ENCODE measurements around the gene MUC13. TPM values are rescaled to one million over a fixed set of nuclear protein-coding genes. Genes with fewer than 3 reads are reported as not detected.

The MUC13 gene
- total and polyA plus RNA-seq, 2 donors from 2014 or later: 1.9 to 6.4 TPM

DNA sequence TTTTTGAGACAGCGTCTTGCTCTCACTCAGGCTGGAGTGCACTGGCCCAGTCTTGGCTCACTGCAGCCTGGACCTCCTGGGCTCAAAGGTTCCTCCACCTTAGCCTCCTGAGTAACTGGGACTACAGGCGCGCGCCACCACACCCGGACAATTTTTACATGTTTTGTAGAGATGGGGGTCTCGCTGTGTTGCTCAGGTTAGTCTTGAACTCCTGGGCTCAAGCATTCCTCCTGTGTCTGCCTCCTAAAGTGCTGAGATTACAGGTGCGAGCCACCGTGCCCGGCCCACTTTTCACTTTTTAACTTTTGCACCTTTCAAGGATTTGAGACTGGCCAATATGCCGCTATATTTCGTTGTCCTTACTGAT lies 46.6 kb downstream of the MUC13 start:
- no peaks in the 10 kb centered on the region for H3K27me3 ChIP-seq (ENCODE audit: control insufficient read depth, insufficient read depth, low read length)
- H3K36me3 ChIP-seq (ENCODE audit: control insufficient read depth in 2 of 3, insufficient read depth in 3 of 3, low read length in 3 of 3): no peaks in the 10 kb centered on the region
- DNase-seq (peak in 1 of 5 donors; percentile 49), FAIRE-seq (no peak)
- peak overlapping the region in 1 of 2 donors; percentile 83 for H3K27ac ChIP-seq (ENCODE audit: low read depth in 2 of 2, low read length in 2 of 2)
- TF ChIP-seq, protein P1, sequence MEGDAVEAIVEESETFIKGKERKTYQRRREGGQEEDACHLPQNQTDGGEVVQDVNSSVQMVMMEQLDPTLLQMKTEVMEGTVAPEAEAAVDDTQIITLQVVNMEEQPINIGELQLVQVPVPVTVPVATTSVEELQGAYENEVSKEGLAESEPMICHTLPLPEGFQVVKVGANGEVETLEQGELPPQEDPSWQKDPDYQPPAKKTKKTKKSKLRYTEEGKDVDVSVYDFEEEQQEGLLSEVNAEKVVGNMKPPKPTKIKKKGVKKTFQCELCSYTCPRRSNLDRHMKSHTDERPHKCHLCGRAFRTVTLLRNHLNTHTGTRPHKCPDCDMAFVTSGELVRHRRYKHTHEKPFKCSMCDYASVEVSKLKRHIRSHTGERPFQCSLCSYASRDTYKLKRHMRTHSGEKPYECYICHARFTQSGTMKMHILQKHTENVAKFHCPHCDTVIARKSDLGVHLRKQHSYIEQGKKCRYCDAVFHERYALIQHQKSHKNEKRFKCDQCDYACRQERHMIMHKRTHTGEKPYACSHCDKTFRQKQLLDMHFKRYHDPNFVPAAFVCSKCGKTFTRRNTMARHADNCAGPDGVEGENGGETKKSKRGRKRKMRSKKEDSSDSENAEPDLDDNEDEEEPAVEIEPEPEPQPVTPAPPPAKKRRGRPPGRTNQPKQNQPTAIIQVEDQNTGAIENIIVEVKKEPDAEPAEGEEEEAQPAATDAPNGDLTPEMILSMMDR (IDR thresholded peaks at IDR 0.05; ENCODE audit: borderline replicate concordance, extremely low read depth, insufficient read depth): no peak
- intact Hi-C loops (cut with DNase I): no loop called here
- H3K9me3 ChIP-seq (ENCODE audit: control insufficient read depth in 2 of 3, insufficient read depth in 1 of 3, low read length in 3 of 3): no peaks in the 10 kb centered on the region
- peaks cover 0 to 5% (median 2%) of the 10 kb centered on the region in 3 donors for H3K4me1 ChIP-seq (ENCODE audit: control insufficient read depth in 2 of 3, insufficient read depth in 2 of 3, low read depth in 1 of 3, low read length in 3 of 3)
- peak overlapping the region; percentile 48 to 67 (median 50) for H3K4me3 ChIP-seq (ENCODE audit: low read length in 3 of 3)
- peak overlapping the region in 2 of 3 donors; percentile 61 to 69 for H3K9ac ChIP-seq (ENCODE audit: low read length in 3 of 3)

DNA sequence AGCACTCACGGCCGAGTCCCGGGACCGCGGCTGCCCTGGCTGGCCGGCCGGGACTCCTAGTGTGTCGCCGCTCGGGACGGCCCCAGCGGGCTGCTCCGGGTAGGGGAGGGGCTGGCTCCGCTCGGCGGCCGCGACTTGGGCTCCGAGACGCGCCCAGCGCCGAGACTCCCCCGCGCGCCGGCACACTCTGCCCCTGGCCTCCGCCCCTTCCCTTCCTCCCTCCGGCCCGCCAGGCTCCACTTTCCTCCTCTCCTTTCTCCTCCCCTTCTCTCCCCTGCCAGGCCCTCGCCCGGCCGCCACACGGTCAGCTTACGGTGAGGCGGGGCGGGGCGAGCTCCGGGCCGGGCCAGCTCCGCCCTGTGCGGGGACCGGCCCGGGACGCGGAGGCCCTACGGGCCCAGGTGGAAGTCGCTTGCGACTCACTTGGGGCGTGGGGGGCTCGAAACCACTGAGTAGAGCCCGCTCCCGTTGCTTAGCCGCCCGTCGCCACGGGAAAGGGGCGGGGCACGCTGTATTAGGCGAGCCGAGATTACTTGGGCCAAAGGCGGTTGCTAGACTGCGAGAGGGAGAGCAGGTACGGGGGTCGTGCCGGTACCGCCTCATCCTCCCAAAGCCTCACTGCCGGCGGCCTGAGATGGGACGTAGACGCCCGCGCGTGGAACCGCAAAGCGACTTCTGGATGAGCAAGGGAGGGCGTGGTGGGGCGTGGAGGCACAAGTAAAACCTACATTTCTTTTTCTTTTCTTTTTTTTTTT lies 47.2 kb downstream of the MUC13 start, which contains the start of gene ITGB5:
TSS of gene ITGB5 (minus strand) at position 189 of the 755 bp plus-strand sequence. CDS start 365 bp downstream, outside the sequence.
- H3K36me3 ChIP-seq (ENCODE audit: control insufficient read depth in 2 of 3, insufficient read depth in 3 of 3, low read length in 3 of 3): no peaks in the 10 kb centered on the region
- TF ChIP-seq, protein P1 (IDR thresholded peaks at IDR 0.05; ENCODE audit: borderline replicate concordance, extremely low read depth, insufficient read depth): no peak
- no peaks in the 10 kb centered on the region for H3K27me3 ChIP-seq (ENCODE audit: control insufficient read depth, insufficient read depth, low read length)
- peak within 1 kb of the TSS; percentile 18 to 69 (median 62) for H3K9ac ChIP-seq (ENCODE audit: low read length in 3 of 3)
- peak; percentile 90 to 94 (median 92) for DNase-seq
- intact Hi-C loops (cut with DNase I): no loop called here
- no peaks in the 10 kb centered on the region for H3K9me3 ChIP-seq (ENCODE audit: control insufficient read depth in 2 of 3, insufficient read depth in 1 of 3, low read length in 3 of 3)
- peak within 1 kb of the TSS; percentile 48 to 79 (median 50) for H3K4me3 ChIP-seq (ENCODE audit: low read length in 3 of 3)
- peaks cover 0 to 5% (median 2%) of the 10 kb centered on the region in 3 donors for H3K4me1 ChIP-seq (ENCODE audit: control insufficient read depth in 2 of 3, insufficient read depth in 2 of 3, low read depth in 1 of 3, low read length in 3 of 3)
- peak within 1 kb of the TSS; percentile 87 to 90 for H3K27ac ChIP-seq (ENCODE audit: low read depth in 2 of 2, low read length in 2 of 2)
- FAIRE-seq: no peak

DNA sequence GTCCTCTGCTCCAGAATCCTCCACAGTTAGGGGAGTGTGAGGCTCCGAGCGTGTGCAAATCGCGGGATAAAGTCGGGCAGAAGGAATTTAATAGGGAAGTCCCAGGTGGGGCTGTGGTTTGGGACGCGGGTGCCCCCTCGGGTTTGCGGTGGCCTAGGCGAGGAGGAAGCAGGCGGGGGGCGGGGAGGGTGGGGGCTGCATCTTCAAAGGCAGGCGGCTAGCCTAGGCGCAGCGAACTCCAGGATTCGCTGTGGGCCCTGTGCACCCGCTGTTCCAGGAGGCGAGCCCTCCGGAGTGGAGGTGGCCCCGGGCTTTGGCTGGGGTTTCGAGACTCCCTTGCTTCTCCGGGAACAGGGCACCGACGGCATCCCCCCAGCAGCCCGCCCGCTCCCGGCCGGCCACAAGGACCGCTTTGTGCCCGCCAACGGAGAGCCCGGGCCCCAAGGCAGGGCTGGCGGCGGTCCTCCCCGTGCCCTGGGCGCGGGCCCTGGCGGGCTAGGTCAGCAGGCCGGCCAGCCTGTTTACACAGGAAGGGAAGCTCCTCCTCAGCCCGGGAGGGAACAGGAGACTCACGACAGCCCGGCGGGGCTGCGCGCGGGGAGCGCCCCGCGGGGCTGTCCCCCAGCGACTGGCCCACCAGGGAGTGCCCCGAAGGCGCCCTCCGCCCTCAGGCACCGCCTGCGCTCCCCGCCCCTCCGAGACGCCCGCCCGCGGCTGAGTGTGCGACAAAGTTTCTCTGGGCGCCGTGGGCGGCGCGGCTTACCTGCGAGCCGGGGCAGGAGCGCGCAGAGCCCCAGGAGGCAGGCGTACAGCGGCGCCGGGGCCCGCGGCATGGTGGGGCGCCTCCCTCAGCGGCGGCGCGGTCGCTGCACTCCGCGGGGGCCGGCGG lies 48.1 kb downstream of the MUC13 start:
- Histone ChIP-seq H3K4me3 (ENCODE audit: low read length in 3 of 3) (peak overlapping the region; percentile 33 to 79 (median 61)), H3K36me3 (ENCODE audit: control insufficient read depth in 2 of 3, insufficient read depth in 3 of 3, low read length in 3 of 3) (no peaks in the 10 kb centered on the region), H3K4me1 (ENCODE audit: control insufficient read depth in 2 of 3, insufficient read depth in 2 of 3, low read depth in 1 of 3, low read length in 3 of 3) (peaks cover 0 to 5% (median 2%) of the 10 kb centered on the region in 3 donors), H3K9ac (ENCODE audit: low read length in 3 of 3) (peak overlapping the region in 2 of 3 donors; percentile 43 to 62), H3K27me3 (ENCODE audit: control insufficient read depth, insufficient read depth, low read length) (no peaks in the 10 kb centered on the region), H3K27ac (ENCODE audit: low read depth in 2 of 2, low read length in 2 of 2) (peak overlapping the region; percentile 87 to 90), H3K9me3 (ENCODE audit: control insufficient read depth in 2 of 3, insufficient read depth in 1 of 3, low read length in 3 of 3) (no peaks in the 10 kb centered on the region)
- intact Hi-C loops (cut with DNase I): no loop called here
- FAIRE-seq (no peak), DNase-seq (peak; percentile 56 to 82 (median 65))
- TF ChIP-seq, protein P1 (IDR thresholded peaks at IDR 0.05; ENCODE audit: borderline replicate concordance, extremely low read depth, insufficient read depth): no peak

Data from kidney (tissue), 14 donors.